Measurements from ENCODE around the gene TPO.
A peak's percentile ranks its signal among the peaks of the same experiment; 100 is the strongest.

Gene TPO

GRCh38 chr2:1586923-1587840 lies 173.9 kb downstream of the TPO start:
- no peak for DNase-seq

- no peak for DNase-seq
Observed at GRCh38 chr2:1588051-1588977, 175.1 kb downstream of the TPO start.

DNA sequence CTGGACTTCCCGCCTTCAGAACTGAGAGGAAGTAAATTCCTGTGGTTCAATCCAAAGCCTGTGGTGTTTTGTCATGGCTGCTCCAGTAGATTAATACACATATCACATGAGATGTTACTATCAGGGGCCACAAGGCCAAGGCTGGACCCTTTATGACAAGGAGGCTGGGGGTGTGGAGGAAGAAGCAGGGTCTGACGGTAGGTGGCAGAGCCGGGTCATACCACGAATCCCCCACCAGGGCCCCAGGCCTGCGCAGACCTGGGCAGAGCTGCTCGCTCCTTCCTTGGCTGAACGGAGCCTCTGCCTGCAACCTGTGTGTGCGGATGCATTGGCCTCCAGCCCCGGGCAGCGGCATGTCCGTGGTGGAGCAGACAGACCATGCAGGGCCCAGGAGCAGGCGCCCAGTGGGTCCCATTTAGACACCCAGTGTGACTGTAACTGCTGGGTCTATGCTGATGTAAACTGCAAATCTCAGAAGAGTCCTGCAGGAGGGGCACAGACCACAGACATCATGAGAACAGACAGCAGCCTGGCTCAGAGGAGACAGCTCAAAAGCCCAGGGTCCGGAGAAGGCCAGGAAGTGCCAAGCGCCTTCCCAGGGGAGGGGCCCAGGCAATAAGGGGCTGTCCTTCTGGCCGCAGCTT lies 175.8 kb downstream of the TPO start:
- DNase-seq, result peak; percentile 22

DNA sequence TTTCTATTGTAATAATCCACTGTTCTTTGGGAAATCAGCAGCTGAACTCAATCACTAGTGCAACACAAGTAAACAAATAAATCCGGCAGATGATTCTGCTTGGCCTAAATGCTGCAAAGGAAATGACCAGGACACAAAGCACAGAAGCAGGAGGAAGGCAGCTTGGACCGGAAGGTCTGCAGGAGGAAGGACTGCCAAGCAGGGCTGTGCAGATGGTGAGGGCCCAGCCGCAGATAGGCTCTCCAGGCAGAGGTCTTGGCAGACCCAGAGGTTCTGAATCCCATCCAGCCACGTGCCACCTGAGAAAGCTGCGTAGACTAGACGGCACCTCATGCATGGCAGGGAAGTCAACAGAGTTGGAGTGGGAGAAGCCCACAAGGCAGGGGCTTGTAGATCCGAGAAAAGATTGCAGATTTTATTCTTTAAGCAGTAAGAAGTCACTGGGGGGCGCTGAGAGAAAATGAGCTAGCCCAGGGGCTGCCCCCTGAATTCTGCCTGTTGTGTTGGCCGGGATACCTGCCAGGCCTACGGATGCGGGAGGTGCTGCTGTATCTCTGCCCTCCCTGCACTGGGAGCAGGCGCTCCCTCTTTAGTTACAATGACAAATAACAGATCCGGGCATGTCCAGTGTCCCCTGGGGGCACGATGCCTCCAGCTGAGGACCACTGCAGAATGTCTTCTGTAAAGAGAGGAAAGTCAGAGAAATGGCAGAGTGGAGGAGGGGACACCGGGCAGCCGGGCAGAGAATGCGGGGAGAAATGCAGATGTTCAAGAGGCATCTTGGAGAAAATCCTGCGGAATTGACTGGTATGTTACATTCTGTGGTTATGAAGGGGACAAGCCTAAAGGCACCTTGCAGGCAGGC lies 177.6 kb downstream of the TPO start:
- DNase-seq, result no peak

DNA sequence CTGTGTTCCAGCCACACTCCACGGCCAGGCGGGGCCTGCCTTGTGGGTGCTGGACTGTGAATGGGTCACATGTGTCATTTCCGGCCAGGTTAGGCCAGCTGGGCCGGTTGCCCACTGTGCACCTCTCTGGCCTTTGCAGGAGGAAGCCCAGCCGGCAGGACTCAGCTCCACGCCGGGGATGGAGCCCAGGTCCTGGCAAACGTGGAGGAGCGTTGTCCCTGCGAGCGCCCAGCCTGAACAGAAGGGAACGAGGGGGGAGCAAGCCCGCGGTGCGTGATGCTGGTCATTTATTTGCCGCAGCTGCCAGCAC lies 178.2 kb downstream of the TPO start:
- no peak for DNase-seq
